SKM-1 (cell line): ENCODE data around the gene ANXA6.

Experiments
- DNase-seq: peaks from one replicate; lab custom pipeline; 2025; ENCODE audit not compliant: unreplicated experiment; lab: John Stamatoyannopoulos, UW

ANXA6 gene

GRCh38 chr5:151106509-151106908 lies 51.1 kb downstream of the ANXA6 start:
- DNase-seq, result no peak

GRCh38 chr5:151106043-151106442 lies 51.5 kb downstream of the ANXA6 start:
- no peak for DNase-seq

DNA sequence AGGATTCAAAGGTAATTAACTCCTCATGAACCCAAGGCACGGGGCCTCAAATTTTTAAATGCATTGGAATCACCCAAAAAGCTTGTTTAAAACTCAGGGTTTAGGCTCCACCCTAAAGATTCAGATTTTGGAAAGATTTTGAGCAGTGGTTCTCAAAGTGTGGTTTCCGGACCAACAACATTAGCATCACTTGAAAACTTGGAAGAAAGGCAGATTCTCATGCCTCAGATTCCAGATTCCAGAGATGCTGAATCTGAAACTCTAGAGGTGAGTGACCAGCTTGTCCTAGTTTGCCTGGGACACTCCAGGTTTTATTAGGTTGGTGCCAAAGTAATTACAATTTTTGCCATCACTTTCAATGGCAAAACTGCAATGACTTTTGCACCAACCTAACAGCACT lies 52.0 kb downstream of the ANXA6 start:
- DNase-seq, result no peak

GRCh38 chr5:151104795-151105194 lies 52.8 kb downstream of the ANXA6 start:
- no peak for DNase-seq

GRCh38 chr5:151101746-151102145 lies 55.8 kb downstream of the ANXA6 start:
- no peak for DNase-seq

GRCh38 chr5:151101151-151101550 lies 56.4 kb downstream of the ANXA6 start:
- no peak for DNase-seq

GRCh38 chr5:151100681-151101080 lies 56.9 kb downstream of the ANXA6 start:
- DNase-seq, result no peak

- DNase-seq, result no peak
Observed at GRCh38 chr5:151098768-151099121, 58.8 kb downstream of the ANXA6 start.

DNA sequence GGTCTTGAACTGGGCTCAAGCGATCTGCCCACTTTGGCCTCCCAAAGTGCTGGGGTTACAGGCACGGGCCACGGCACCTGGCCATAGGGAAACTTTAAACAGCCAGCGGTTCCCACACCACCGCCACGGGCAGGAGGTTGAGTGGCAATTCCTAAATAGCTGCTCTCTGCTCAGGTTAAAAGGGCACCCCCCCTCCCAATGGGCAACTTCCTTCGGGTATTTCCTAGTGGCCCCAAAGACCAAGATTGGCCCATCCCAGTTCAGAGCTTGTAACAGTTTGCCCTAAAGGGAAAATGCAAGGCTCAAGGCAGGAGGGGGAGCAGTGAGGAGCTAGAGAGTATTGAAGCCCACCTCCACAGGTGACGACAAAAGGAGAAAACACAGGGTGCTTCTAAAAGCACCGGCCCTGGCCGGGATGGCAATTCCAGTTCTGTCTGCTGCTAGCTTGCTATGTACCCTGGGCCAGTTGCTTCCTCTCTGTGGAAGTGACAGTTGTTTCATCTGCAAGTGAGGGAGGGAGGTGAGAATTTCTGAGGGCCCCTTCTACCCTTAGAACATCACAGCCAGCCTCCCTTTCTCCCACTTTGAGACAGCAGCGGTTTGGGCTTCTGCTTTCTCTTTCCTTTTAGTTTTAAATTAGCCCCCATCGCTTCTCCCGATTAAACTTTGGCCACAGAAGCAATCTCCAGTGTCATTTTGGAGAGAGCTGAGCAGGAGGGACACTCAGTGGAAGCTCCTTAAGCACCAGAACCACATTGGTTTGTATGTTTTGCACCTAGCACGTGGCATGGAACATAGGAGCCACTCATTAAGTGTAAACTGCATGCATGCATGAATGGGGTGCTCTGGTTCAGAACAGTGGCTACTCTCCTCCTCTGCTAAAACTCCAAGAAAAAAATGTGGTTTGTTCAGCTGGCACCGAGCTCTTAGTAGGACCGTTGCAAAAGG lies 59.5 kb downstream of the ANXA6 start:
- DNase-seq, result peak; percentile 71

- peak; percentile 86 for DNase-seq
Observed at GRCh38 chr5:151097061-151097460, 60.5 kb downstream of the ANXA6 start.

- no peak for DNase-seq
Observed at GRCh38 chr5:151096001-151096373, 61.6 kb downstream of the ANXA6 start.

GRCh38 chr5:151095341-151096000 lies 62.1 kb downstream of the ANXA6 start:
- DNase-seq, result no peak

DNA sequence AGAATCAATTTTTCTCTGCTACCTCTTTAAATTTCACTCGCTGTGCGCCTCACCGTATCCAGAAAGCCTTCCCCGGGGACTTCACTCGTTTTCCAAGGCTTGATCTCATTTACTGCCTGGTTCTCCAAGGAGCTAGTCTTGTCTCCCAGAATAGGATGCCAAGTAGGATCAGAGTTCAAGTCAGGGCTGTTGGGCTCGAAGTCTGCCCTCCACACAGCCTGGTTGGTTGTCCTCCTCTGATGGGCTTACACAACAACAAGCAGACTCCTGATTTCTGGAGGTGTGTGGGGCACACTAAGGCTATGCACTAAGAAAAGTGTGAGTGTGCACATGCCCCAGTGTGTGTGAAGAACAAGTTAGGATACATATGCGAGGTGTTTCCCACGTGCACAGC lies 62.7 kb downstream of the ANXA6 start:
- no peak for DNase-seq

DNA sequence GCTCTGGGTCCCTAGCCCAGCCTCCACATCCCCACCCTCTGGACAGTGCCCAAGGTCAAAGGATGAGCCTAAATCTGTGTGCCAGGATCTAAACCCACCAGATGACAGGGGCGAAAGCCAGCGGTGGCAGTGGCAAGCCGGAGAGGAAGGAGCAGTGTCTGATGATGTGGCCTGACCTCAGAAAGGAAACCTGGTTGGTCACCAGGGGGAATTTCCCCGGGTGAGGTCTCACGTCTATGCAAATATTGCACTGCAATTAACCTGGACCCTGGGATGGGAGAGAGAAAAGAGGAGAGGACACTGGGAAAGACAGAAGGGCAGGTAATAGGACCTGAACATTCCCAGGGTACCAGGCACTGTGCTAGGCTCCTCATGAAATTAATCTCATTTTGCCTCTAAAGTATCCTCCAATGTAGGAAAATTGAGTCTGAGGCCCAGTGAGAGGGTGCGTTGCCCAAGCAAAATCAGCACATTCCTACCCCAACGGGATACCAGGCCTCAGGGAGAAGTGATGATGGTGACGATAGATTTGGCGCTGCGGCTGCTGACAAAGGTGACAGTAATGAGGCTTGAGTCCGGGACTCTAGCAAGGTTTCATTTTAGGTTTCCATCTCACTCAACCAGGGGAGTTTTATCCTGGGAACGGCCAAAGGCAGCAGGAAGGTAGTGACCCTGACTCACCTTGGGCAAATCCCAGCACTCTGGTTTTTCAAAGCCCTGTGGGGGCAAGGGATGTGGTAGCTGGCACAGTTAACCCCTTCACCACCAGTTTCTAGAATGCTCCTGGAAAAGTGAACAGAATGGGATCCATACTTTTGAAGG lies 63.3 kb downstream of the ANXA6 start:
- DNase-seq, result no peak

DNA sequence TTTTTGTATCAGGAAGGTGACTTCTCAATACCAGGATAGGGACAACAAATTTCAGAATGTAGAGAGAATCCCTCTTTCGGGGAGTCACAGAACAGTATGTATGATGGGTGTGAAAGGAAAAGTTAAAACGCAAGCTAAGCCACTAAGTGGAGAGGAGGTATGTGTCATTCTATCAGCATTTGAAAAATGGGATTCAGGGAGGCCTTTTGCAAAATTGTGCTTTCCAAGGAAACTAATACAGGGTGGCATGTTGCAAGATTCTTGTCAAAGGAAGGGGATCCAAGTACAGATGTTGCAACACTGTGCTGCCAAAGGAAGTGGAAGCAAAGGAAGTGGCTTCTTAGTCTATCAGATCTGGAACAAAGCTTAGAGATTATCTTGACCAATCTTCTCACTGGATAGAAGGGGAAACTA lies 64.1 kb downstream of the ANXA6 start:
- DNase-seq, result peak; percentile 64

- peak; percentile 68 for DNase-seq
Observed at GRCh38 chr5:151092762-151093161, 64.8 kb downstream of the ANXA6 start.

DNA sequence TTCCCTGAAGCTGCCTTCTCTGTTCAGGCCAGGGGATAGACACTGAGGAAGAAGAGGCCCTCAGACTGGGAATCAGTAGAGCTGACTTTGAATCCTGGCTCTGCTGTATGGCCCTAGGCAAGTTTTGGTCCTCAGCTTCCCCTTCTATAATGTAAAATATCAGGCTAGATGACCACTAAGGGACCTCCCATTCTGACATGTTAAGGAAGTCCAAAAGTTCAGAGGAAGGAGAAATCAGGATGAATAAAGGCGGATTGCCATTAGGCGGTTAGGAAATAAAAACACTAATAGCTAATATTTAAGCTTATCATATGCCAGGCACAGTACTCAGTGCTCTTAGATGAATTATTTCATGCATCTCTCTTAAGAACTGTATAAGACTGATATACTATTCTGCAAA lies 67.9 kb downstream of the ANXA6 start:
- no peak for DNase-seq

GRCh38 chr5:151088986-151089385 lies 68.6 kb downstream of the ANXA6 start:
- DNase-seq, result no peak

DNA sequence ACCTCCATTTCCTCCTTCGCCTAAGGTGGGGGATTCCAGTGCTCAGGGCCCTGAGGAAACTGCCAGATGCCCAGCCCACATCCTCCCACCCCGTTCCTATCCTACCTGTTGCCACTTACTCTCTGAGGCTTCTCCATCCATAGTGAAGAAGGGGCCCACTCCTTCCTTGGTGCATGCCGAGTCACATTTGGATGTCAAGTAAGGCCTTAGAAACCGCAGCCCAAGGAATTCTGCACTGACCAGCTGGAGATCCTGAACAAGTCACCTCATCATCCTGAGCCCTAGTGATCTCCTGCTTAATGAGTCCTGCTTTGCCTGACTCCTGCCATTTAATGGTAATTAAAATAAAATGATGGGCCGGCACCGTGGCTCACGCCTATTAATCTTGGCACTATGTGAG lies 70.1 kb downstream of the ANXA6 start:
- DNase-seq, result no peak

- DNase-seq, result no peak
Observed at GRCh38 chr5:151086905-151087360, 70.6 kb downstream of the ANXA6 start.

- DNase-seq, result no peak
Observed at GRCh38 chr5:151086192-151086869, 71.2 kb downstream of the ANXA6 start.
